Measurements from ENCODE around the gene DIABLO.

GRCh38 chr12:122167356-122167925 is 58.4 kb downstream of the DIABLO start:
- TF ChIP-seq EZH2 (optimal IDR thresholded peaks at IDR 0.05; ENCODE audit: low read depth, low read length) (no peak), CTCF (IDR thresholded peaks at IDR 0.05; ENCODE audit: low read length) (no peak), EZH2phosphoT487 (IDR thresholded peaks at IDR 0.05; ENCODE audit: low read length) (no peak)

Data from MM.1S (cell line).